Activated naive CD8-positive, alpha-beta T cell (primary cell): Measurements from ENCODE around the gene CCDC137.
"Not testable (repeated sequence)": the region's sequence is repeated elsewhere in the genome, so short reads cannot be mapped to it uniquely, and the experiment has no call there.

ENCODE experiments used
- H3K27ac Mint-ChIP-seq: one replicate; pipeline ENCODE4 v1.8.0; 2021; ENCODE audit warnings: mixed read lengths
- H3K27me3 Mint-ChIP-seq: one replicate; pipeline ENCODE4 v1.8.0; 2021; ENCODE audit warnings: mixed read lengths
- H3K36me3 Mint-ChIP-seq: one replicate; pipeline ENCODE4 v1.8.0; 2021; ENCODE audit warnings: mixed read lengths
- H3K4me1 Mint-ChIP-seq: one replicate; pipeline ENCODE4 v1.8.0; 2021; ENCODE audit warnings: low read depth, mixed read lengths
- H3K4me3 Mint-ChIP-seq: one replicate; pipeline ENCODE4 v1.8.0; 2021; ENCODE audit warnings: mild to moderate bottlenecking, mixed read lengths
- H3K9me3 Mint-ChIP-seq: one replicate; pipeline ENCODE4 v1.8.0; 2021; ENCODE audit warnings: low read depth, mixed read lengths

Gene CCDC137

GRCh38 chr17:81666342-81667191 lies at the start of gene CCDC137, which contains the start of gene OXLD1:
CCDC137 (plus strand) TSS chr17:81666737; CDS start chr17:81666767, 30 bp downstream.
OXLD1 (minus strand) TSS chr17:81666605; CDS start chr17:81666577, 28 bp downstream.
- H3K36me3 Mint-ChIP-seq, result no peaks in the 10 kb centered on the region
- peak within 1 kb of the TSS; percentile 96 for H3K4me3 Mint-ChIP-seq
- no peaks in the 10 kb centered on the region for H3K9me3 Mint-ChIP-seq
- H3K27ac Mint-ChIP-seq, result peak within 1 kb of the TSS; percentile 99
- peaks cover 35% of the 10 kb centered on the region for H3K4me1 Mint-ChIP-seq
- no peaks in the 10 kb centered on the region for H3K27me3 Mint-ChIP-seq

GRCh38 chr17:81616877-81617276 lies 49.7 kb upstream of the CCDC137 start:
- H3K4me1 Mint-ChIP-seq, result peaks cover 31% of the 10 kb centered on the region
- H3K27ac Mint-ChIP-seq, result no peak overlapping the region
- no peaks in the 10 kb centered on the region for H3K27me3 Mint-ChIP-seq
- no peak overlapping the region for H3K4me3 Mint-ChIP-seq
- H3K9me3 Mint-ChIP-seq, result no peaks in the 10 kb centered on the region
- H3K36me3 Mint-ChIP-seq, result peaks cover 2% of the 10 kb centered on the region

- H3K9me3 Mint-ChIP-seq, H3K4me3 Mint-ChIP-seq, H3K27ac Mint-ChIP-seq, H3K27me3 Mint-ChIP-seq, H3K36me3 Mint-ChIP-seq: not testable (repeated sequence)
- peaks cover 28% of the 10 kb centered on the region for H3K4me1 Mint-ChIP-seq
These were observed 48.2 kb upstream of the CCDC137 start for GRCh38 chr17:81618307-81618706.

- H3K36me3 Mint-ChIP-seq, result peaks cover 17% of the 10 kb centered on the region
- H3K27me3 Mint-ChIP-seq, result no peaks in the 10 kb centered on the region
- H3K4me3 Mint-ChIP-seq, result no peak overlapping the region
- peaks cover 24% of the 10 kb centered on the region for H3K4me1 Mint-ChIP-seq
- no peak overlapping the region for H3K27ac Mint-ChIP-seq
- H3K9me3 Mint-ChIP-seq, result peaks cover 9% of the 10 kb centered on the region
These were observed 44.9 kb upstream of the CCDC137 start for GRCh38 chr17:81621494-81622130.

- H3K4me1 Mint-ChIP-seq, result peaks cover 20% of the 10 kb centered on the region
- H3K36me3 Mint-ChIP-seq, result peaks cover 12% of the 10 kb centered on the region
- no peaks in the 10 kb centered on the region for H3K27me3 Mint-ChIP-seq
- H3K27ac Mint-ChIP-seq, result no peak overlapping the region
- no peak overlapping the region for H3K4me3 Mint-ChIP-seq
- peaks cover 2% of the 10 kb centered on the region for H3K9me3 Mint-ChIP-seq
These were observed 36.3 kb upstream of the CCDC137 start for GRCh38 chr17:81630274-81630673.

GRCh38 chr17:81631482-81631881 lies 35.1 kb upstream of the CCDC137 start:
- H3K4me1 Mint-ChIP-seq, result peaks cover 24% of the 10 kb centered on the region
- H3K27me3 Mint-ChIP-seq, result no peaks in the 10 kb centered on the region
- no peak overlapping the region for H3K27ac Mint-ChIP-seq
- no peak overlapping the region for H3K4me3 Mint-ChIP-seq
- H3K36me3 Mint-ChIP-seq, result peaks cover 6% of the 10 kb centered on the region
- no peaks in the 10 kb centered on the region for H3K9me3 Mint-ChIP-seq

GRCh38 chr17:81635431-81635830 lies 31.1 kb upstream of the CCDC137 start:
- Mint-ChIP-seq H3K27ac (peak overlapping the region; percentile 58), H3K9me3 (no peaks in the 10 kb centered on the region), H3K36me3 (peaks cover 2% of the 10 kb centered on the region), H3K27me3 (no peaks in the 10 kb centered on the region), H3K4me1 (peaks cover 25% of the 10 kb centered on the region), H3K4me3 (peak overlapping the region; percentile 98)

- H3K36me3 Mint-ChIP-seq, result peaks cover 2% of the 10 kb centered on the region
- peaks cover 25% of the 10 kb centered on the region for H3K4me1 Mint-ChIP-seq
- no peaks in the 10 kb centered on the region for H3K9me3 Mint-ChIP-seq
- peak overlapping the region; percentile 94 for H3K27ac Mint-ChIP-seq
- H3K4me3 Mint-ChIP-seq, result peak overlapping the region; percentile 98
- no peaks in the 10 kb centered on the region for H3K27me3 Mint-ChIP-seq
These were observed 30.5 kb upstream of the CCDC137 start for GRCh38 chr17:81635973-81636504.

- Mint-ChIP-seq H3K4me1 (peaks cover 25% of the 10 kb centered on the region), H3K9me3 (no peaks in the 10 kb centered on the region), H3K27me3 (no peaks in the 10 kb centered on the region)
These were observed 29.8 kb upstream of the CCDC137 start, which contains the start of the genes NPLOC4 and TSPAN10 for GRCh38 chr17:81636505-81637288. NPLOC4 (minus strand) TSS chr17:81637112; CDS start chr17:81636930, 182 bp downstream. TSPAN10 (plus strand) TSS chr17:81637196; CDS start chr17:81642413, 5,217 bp downstream.

GRCh38 chr17:81638683-81639082 lies 27.9 kb upstream of the CCDC137 start:
- H3K36me3 Mint-ChIP-seq, result no peaks in the 10 kb centered on the region
- no peaks in the 10 kb centered on the region for H3K9me3 Mint-ChIP-seq
- H3K27ac Mint-ChIP-seq, result no peak overlapping the region
- no peaks in the 10 kb centered on the region for H3K27me3 Mint-ChIP-seq
- H3K4me1 Mint-ChIP-seq, result peaks cover 19% of the 10 kb centered on the region
- H3K4me3 Mint-ChIP-seq, result peak overlapping the region; percentile 13

More at GRCh38 chr17:81636505-81637288, 29.8 kb upstream of the CCDC137 start, which contains the start of the genes NPLOC4 and TSPAN10:
- peaks cover 2% of the 10 kb centered on the region for H3K36me3 Mint-ChIP-seq
- H3K4me3 Mint-ChIP-seq, result peak within 1 kb of the TSS; percentile 98
- peak within 1 kb of the TSS; percentile 94 for H3K27ac Mint-ChIP-seq

GRCh38 chr17:81640011-81640410 lies 26.5 kb upstream of the CCDC137 start:
- no peaks in the 10 kb centered on the region for H3K9me3 Mint-ChIP-seq
- H3K4me1 Mint-ChIP-seq, result peaks cover 14% of the 10 kb centered on the region
- H3K4me3 Mint-ChIP-seq, result no peak overlapping the region

GRCh38 chr17:81641825-81642489 lies 24.6 kb upstream of the CCDC137 start:
- H3K4me1 Mint-ChIP-seq, result peaks cover 2% of the 10 kb centered on the region
- no peaks in the 10 kb centered on the region for H3K27me3 Mint-ChIP-seq
- no peak overlapping the region for H3K4me3 Mint-ChIP-seq
- H3K9me3 Mint-ChIP-seq, result no peaks in the 10 kb centered on the region
- H3K36me3 Mint-ChIP-seq, result no peaks in the 10 kb centered on the region
- no peak overlapping the region for H3K27ac Mint-ChIP-seq

More at GRCh38 chr17:81640011-81640410, 26.5 kb upstream of the CCDC137 start:
- H3K27ac Mint-ChIP-seq, result no peak overlapping the region
- no peaks in the 10 kb centered on the region for H3K27me3 Mint-ChIP-seq
- no peaks in the 10 kb centered on the region for H3K36me3 Mint-ChIP-seq

GRCh38 chr17:81644496-81644895 lies 22.0 kb upstream of the CCDC137 start:
- Mint-ChIP-seq H3K9me3 (no peaks in the 10 kb centered on the region), H3K27ac (no peak overlapping the region), H3K36me3 (no peaks in the 10 kb centered on the region), H3K4me3 (no peak overlapping the region), H3K27me3 (peaks cover 8% of the 10 kb centered on the region), H3K4me1 (no peaks in the 10 kb centered on the region)
